Cerebellar nuclear complex (tissue), 1 donor: ENCODE data around the gene TRAF3.

Experiments used
- DNase-seq, 2 experiments: peaks; one replicate each; lab custom pipeline; 2025; lab: John Stamatoyannopoulos, UW

TRAF3 gene

GRCh38 chr14:102778338-102779083 is 1.3 kb downstream of the TRAF3 start:
- no peak for DNase-seq

- DNase-seq: no peak
These were observed 1.8 kb downstream of the TRAF3 start for GRCh38 chr14:102779084-102779462.

GRCh38 chr14:102779574-102780315 is 2.5 kb downstream of the TRAF3 start:
- DNase-seq: no peak

DNA sequence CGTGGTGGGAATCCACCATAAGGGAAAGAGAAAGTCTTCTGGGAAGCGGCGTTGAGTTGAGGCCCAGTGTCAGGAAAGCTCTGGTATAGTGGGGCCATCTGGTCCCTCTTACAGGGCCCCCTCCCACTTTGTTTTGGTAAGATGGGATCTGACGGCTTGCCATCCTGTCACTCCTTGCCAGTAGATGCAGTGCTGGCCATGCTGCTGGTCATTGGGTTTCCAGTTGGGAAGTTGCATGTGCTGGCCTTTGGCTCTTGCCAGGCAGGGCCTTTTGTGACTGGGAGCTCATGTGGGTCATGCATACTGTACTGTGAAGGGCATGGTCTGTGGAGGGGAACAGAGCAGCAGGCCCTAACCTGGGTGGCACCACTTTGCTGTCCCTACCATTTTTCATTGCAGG is 3.8 kb downstream of the TRAF3 start:
- no peak for DNase-seq

DNA sequence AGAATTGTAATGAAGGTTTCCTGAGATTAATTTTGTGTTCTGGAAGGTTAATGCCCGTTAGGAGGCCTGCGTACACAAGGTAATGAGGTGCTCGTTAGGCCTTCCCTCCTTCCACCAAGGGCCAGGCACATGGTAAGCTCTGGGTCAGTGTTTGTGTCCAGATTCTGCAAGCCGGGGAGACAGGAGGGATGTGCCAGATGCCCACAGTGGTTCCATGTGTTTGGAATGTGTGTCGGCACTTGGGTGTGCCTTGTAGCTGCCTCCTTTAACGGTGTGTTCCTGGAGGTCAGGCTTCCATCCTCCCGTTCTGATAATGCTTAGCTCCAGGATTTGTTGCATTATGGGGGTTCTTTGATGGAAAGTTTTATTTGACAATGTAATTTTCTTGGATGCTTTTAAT is 5.7 kb downstream of the TRAF3 start:
- DNase-seq: no peak

DNA sequence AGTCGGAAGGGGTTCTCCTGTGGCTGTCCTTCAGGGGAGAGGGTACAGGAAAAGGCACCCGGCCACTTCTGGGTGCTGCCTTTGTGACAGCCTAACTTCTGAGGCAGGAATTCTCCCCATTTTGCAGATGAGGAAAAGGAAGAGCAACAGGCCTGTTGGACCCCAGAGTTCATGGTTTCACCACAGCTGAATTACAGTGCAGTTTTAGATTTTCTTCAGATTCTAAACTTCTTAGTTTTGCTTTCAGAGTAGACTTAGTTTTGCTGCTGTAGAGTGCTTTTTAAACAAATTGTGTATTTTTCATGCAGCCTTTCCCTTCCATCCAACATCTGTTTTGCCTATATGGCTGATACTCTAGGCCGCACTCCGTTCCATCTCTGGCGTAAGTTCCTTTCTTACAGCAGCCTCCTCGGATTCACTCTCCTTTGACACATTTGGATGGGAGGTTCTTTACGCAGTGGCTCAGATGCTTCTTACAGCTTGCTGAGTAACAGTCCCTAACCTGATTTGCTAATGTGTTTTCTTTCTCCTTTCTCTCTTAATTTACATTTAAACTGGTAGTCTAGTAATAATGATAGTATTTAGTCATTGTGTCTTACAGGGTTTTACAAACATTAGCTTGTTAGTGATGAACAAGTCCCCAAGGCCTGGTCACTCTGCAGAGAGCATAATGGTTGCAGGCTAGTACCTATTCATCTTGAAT is 7.8 kb downstream of the TRAF3 start:
- no peak for DNase-seq

- no peak for DNase-seq
These were observed 8.3 kb downstream of the TRAF3 start for GRCh38 chr14:102785595-102785963.

DNA sequence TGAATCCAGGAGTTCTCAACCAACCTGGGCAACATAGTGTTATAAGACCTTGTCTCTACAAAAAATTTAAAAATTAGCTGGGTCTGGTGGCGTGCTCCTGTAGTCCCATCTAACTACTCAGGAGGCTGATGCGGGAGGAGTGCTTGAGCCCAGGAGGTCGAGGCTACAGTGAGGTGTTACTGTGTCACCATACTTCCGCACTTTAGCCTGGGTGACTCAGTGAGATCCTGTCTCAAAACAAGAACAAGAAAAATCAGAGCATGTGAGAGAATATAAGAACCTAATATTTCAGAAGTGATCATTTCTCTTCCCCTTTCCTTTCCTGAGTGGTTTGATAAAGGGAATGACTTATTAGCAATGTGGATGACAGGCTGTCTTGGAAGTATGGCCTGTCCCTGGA is 9.5 kb downstream of the TRAF3 start:
- DNase-seq: no peak

DNA sequence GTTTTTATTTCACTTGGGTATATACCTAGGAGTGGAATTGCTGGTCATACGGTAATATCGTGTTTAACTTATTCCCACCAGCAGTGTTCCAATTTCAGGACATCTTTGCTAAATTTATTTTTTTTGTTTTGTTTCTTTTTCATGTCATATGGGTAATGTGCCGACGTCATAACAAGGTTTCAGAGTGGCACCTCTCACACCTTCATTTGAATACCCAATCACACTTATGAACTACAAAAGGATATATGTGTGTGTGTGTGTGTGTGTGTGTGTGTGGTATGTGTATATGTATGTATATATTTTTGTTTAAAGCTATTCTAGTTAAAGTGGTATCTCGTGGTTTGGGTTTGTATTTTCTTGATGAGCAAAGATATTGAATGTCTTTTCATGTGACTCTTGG is 12.1 kb downstream of the TRAF3 start:
- DNase-seq: no peak

DNA sequence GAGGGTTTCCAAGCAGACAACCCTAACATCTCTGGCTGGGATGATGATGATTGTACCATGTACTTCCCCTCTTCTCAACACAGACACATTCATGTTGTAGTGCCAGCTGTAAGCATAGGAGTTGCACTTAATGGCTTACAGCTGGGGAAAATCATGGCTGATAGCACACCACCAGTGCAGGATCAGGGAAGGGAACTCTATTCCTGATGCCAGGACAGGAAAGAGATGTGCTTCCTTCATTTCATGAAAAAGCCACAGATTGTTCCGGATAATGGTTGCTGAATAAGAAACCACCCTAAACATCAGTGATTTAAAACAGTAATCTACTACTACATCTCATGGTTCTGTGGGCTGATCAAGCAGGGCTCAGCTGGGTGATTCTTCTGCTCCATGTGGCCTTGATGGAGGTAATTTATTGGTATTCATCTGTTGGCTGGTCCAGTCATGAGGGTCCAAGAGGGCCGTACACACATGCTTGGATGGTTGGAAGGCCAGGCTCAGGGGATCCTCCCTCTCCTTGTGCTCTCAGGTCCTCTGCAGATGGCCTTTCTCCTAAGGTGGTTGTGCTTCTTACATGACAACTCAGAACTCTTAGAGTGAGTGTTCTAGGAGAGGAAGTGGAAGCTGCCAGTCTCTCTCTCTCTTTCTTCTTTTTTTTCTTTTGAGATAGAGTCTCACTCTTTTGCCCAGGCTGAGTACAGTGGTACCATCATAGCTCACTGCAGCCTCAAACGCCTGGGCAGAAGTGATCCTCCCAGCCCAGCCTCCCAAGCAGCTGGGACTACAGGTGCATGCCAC is 16.5 kb downstream of the TRAF3 start:
- no peak for DNase-seq

- DNase-seq: no peak
These were observed 18.0 kb downstream of the TRAF3 start for GRCh38 chr14:102795060-102795925.

GRCh38 chr14:102796661-102797190 is 19.5 kb downstream of the TRAF3 start:
- no peak for DNase-seq

- DNase-seq: no peak
These were observed 21.7 kb downstream of the TRAF3 start for GRCh38 chr14:102798926-102799325.

DNA sequence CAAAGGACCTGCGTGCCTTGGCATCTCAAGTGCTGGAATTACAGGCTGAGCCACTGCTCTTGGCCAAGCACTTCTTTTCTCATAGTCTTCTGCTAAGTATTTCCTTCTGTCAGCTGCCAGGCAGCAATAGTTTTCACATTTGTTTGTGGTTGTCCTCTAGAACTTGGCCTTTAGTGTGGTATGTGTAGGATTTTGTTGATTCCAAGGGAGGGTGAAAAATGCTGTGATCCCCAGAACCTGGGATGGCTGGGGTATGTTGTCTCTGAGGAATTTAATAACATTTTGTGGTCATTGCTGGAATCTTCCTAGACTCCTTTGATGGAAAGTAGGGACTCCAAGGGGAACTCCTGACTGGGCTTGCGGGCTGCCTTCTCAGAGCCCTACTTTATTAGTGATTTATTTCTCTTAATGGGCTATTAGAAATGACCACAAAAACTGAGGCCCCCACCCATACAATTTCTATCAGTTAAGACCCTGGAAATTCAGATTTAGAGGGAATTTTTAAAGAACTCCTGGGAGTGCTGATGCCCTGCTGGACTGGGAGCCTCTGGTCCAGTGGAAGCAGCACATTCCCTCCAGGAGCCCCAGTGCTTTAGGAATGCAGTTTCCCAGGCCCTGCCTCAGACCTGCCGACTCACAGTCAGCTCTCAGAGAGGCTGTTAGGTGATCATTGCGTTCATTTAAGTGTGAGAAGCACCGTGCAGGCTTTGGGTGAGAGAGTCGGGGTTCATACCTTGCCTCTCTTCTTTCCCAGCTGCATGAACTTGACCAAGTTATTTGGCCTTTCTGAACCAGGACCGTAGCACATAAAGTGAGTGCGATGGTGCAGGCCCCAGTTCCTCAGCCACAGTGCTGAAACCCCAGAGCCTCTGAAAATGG is 22.7 kb downstream of the TRAF3 start:
- DNase-seq: no peak

- DNase-seq: no peak
These were observed 25.7 kb downstream of the TRAF3 start for GRCh38 chr14:102802834-102803523.

DNA sequence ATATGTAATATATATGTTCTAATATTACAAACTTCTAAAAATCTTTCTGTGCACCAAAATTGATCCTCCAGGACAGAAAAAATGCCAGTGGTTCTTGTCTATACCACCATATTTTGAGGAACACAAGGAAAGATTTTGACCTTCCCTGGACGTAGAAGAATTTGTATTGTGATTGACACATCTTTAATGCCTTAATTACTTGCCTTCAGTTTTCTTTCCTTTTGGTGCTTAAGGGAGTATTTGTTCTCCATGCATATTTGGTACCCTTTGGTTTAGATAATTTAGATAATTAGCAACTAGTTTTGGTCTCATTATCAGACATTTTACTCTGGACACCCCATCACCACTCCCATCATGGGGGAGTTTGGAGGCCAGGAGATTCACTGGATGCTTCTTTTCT is 27.6 kb downstream of the TRAF3 start:
- no peak for DNase-seq

DNA sequence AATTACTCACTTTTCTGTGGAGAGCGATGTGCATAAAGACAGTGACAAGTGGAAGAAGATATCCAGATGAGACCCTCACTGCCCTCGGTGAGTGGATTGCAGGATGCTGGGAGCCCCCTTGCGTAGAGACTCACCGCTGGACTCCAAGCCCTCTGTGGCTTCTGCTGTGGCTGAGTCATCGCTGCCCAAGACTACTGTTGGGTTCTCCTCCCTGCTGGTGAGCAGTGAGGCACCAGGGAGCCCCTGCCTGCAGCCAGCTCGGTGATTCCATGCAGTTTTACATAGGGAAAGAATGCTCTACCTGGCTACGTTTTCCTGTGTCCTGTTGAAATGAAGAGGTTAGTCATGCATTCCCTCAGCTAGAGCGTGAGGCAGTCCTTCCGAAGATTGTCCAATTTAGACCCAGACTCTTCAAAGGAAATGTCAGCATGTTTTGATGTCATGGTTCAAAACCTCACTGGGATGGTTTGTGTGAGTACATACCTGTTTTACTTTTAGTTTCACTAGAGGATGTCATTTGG is 28.2 kb downstream of the TRAF3 start:
- DNase-seq: no peak

- DNase-seq: no peak
These were observed 28.7 kb downstream of the TRAF3 start for GRCh38 chr14:102805941-102806340.

GRCh38 chr14:102806447-102806846 is 29.2 kb downstream of the TRAF3 start:
- no peak for DNase-seq
